HepG2 (cell line): ENCODE data around the gene KCNK17. TPM values are rescaled to one million over a fixed set of nuclear protein-coding genes. Genes with fewer than 3 reads are reported as not detected.

Experiments used
- DNMT1 ChIP-seq: sonication (generic); formaldehyde crosslinking; IDR thresholded peaks from 2 replicates; pipeline ENCODE4 v1.5.1; 2020; ENCODE audit warnings: mild to moderate bottlenecking, missing genetic modification reagents
- FLYWCH1 ChIP-seq: sonication (generic); formaldehyde crosslinking; IDR thresholded peaks from 2 replicates; pipeline ENCODE4 v1.8.1; 2023; ENCODE audit warnings: mild to moderate bottlenecking, missing genetic modification reagents
- MTA3 ChIP-seq: sonication (generic); formaldehyde crosslinking; IDR thresholded peaks from 2 replicates; pipeline ENCODE4 v1.4.0; 2020; ENCODE audit warnings: missing genetic modification reagents
- RAD21 ChIP-seq: fragments of 450-650 bp; formaldehyde crosslinking; IDR thresholded peaks from 2 replicates; pipeline ENCODE4 v1.5.0; 2020; ENCODE audit warnings: mild to moderate bottlenecking
- RARG ChIP-seq: sonication (generic); formaldehyde crosslinking; IDR thresholded peaks from 2 replicates; pipeline ENCODE4 v1.4.0; 2020; ENCODE audit warnings: low read depth, mild to moderate bottlenecking, missing genetic modification reagents
- RFXANK ChIP-seq: IDR thresholded peaks from 2 replicates; pipeline ENCODE4 v1.6.1; 2016
- SP140L ChIP-seq: sonication (generic); formaldehyde crosslinking; IDR thresholded peaks from 2 replicates; pipeline ENCODE4 v1.4.0; 2020; ENCODE audit warnings: missing genetic modification reagents, borderline replicate concordance
- ZFP41 ChIP-seq: sonication (generic); formaldehyde crosslinking; IDR thresholded peaks from 2 replicates; pipeline ENCODE4 v1.4.0; 2020; ENCODE audit warnings: mild to moderate bottlenecking, missing genetic modification reagents, borderline replicate concordance
- ZFYVE20 ChIP-seq: sonication (generic); formaldehyde crosslinking; IDR thresholded peaks from 2 replicates; pipeline ENCODE4 v1.8.0; 2023; ENCODE audit warnings: low read depth, mild to moderate bottlenecking, moderate library complexity, missing genetic modification reagents, borderline replicate concordance
- ZNF274 ChIP-seq: sonication (generic); formaldehyde crosslinking; IDR thresholded peaks from 2 replicates; pipeline ENCODE4 v1.5.1; 2020; ENCODE audit warnings: mild to moderate bottlenecking, missing genetic modification reagents
- ZNF746 ChIP-seq: sonication (generic); formaldehyde crosslinking; IDR thresholded peaks from 2 replicates; pipeline ENCODE4 v1.8.0; 2022; ENCODE audit warnings: mild to moderate bottlenecking, missing genetic modification reagents
- ZNF780A ChIP-seq: sonication (generic); formaldehyde crosslinking; IDR thresholded peaks from 2 replicates; pipeline ENCODE4 v1.8.0; 2022; ENCODE audit warnings: mild to moderate bottlenecking, missing genetic modification reagents, moderate library complexity
- polyA plus RNA-seq, 8 experiments: library from polyadenylated mRNA; depleted of rRNA in 3 of 8; stranded (reverse) in 7 of 8; unstranded in 1 of 8; fragments of >200 nt; fragmentation: Illumina TruSeq in 4 of 8; extraction: Trizol in 4 of 8; gene quantifications; 2 replicates each; pipeline versions ENCODE4 v1.2.1 to v1.2.3, GENCODE V29; 2011 to 2016; ENCODE audit warnings: low read depth in 4 of 8, missing spikeins in 1 of 8, mixed read lengths in 1 of 8; ENCODE audit not compliant: insufficient read depth in 1 of 8
- total RNA-seq, 5 experiments: library from RNA; depleted of rRNA; stranded (reverse); fragments of >200 nt; fragmentation: Illumina TruSeq; extraction: Trizol; gene quantifications; 2 replicates each; pipeline ENCODE4 v1.2.3, GENCODE V29; 2016; ENCODE audit warnings: low read depth in 1 of 5
- TF ChIP-seq, protein P1 (sequence below): sonication (generic); formaldehyde crosslinking; IDR thresholded peaks from 2 replicates; pipeline ENCODE4 v1.5.0; 2020; ENCODE audit warnings: missing genetic modification reagents, mild to moderate bottlenecking, borderline replicate concordance
- TF ChIP-seq, protein P2 (sequence below): sonication (generic); formaldehyde crosslinking; IDR thresholded peaks from 2 replicates; pipeline ENCODE4 v1.5.0; 2020; ENCODE audit warnings: mild to moderate bottlenecking, missing genetic modification reagents, moderate library complexity
- TF ChIP-seq, protein P3 (sequence below): IDR thresholded peaks from 2 replicates; pipeline ENCODE4 v1.6.1; 2016; ENCODE audit warnings: missing compliant biosample characterization, missing genetic modification reagents, borderline replicate concordance
- TF ChIP-seq, protein P4 (sequence below), 2 experiments: sonication (generic) in 1 of 2; formaldehyde crosslinking in 1 of 2; IDR thresholded peaks; 2 replicates each; pipeline versions ENCODE4 v1.6.1 to v1.9.0; 2014 to 2022; ENCODE audit warnings: antibody characterized with exemption in 1 of 2, borderline replicate concordance in 1 of 2, inconsistent platforms in 1 of 2, low read depth in 1 of 2, missing genetic modification reagents in 1 of 2
- TF ChIP-seq, protein P5 (sequence below): IDR thresholded peaks from 2 replicates; pipeline ENCODE4 v1.6.1; 2012; ENCODE audit warnings: inconsistent platforms

Gene KCNK17
- total and polyA plus RNA-seq, 2 of the 13 experiments (the other 11 are each of a cell fraction or from before 2014, with no cell fraction given): not detected

DNA sequence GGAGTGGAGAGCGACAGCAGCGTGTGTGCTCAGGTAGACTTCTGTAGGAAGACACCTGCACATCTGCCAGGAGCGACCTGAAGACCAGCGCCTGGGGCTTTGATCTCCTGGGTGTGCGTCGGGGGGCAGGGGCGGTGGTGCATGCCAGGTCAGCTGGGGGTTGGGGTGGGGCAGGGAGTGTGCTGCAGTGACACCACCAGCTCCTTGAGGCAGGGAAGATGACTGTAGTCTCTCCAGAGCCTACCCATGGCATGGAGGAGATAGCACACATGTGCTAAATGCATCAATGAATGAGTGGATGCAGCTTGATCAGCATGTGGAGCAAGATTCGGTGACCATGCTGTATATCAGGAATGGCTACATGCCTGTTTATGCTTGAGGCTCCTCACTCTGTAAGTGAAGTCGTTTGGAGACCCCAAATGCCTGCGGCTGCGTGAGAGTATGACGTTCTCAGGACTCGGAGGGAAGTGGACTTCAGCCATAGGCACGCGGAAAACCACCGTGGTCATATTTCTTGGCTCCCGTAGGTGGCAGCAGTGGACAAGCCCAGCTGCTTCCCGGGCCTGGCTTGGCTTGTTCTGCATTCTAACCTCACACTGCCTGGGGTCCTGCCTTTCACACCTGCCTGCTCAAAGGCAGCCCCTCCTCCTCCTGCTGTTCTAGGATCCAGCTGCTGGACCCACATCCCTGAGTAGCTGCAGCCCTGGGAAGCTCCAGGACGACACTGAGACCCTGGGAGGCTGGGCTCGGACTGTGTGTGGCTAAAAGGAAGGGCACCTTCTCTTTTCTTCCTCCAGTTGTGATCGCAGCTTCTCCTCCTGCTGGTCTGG, 47.7 kb upstream of the KCNK17 start (continued):
- TF ChIP-seq, protein P1, sequence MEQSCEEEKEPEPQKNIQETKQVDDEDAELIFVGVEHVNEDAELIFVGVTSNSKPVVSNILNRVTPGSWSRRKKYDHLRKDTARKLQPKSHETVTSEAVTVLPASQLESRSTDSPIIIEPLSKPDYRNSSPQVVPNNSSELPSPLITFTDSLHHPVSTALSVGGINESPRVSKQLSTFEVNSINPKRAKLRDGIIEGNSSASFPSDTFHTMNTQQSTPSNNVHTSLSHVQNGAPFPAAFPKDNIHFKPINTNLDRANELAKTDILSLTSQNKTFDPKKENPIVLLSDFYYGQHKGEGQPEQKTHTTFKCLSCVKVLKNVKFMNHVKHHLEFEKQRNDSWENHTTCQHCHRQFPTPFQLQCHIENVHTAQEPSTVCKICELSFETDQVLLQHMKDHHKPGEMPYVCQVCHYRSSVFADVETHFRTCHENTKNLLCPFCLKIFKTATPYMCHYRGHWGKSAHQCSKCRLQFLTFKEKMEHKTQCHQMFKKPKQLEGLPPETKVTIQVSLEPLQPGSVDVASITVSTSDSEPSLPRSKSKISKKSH: no peak
- TF ChIP-seq ZNF274 (CRISPR knock-in tag) (peak; percentile 42; the same call in 1 of the 2 replicates), ZNF780A (CRISPR knock-in tag) (no peak), MTA3 (no peak), ZFYVE20 (CRISPR knock-in tag) (no peak), DNMT1 (no peak), FLYWCH1 (CRISPR knock-in tag) (no peak), RAD21 (CRISPR knock-in tag) (peak; percentile 62; the same call in 1 of the 2 replicates), ZNF746 (CRISPR knock-in tag) (no peak), SP140L (CRISPR knock-in tag) (no peak), RARG (CRISPR knock-in tag) (no peak), RFXANK (CRISPR knock-in tag) (no peak), ZFP41 (no peak)
- TF ChIP-seq, protein P2, sequence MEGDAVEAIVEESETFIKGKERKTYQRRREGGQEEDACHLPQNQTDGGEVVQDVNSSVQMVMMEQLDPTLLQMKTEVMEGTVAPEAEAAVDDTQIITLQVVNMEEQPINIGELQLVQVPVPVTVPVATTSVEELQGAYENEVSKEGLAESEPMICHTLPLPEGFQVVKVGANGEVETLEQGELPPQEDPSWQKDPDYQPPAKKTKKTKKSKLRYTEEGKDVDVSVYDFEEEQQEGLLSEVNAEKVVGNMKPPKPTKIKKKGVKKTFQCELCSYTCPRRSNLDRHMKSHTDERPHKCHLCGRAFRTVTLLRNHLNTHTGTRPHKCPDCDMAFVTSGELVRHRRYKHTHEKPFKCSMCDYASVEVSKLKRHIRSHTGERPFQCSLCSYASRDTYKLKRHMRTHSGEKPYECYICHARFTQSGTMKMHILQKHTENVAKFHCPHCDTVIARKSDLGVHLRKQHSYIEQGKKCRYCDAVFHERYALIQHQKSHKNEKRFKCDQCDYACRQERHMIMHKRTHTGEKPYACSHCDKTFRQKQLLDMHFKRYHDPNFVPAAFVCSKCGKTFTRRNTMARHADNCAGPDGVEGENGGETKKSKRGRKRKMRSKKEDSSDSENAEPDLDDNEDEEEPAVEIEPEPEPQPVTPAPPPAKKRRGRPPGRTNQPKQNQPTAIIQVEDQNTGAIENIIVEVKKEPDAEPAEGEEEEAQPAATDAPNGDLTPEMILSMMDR (CRISPR knock-in tag): peak; percentile 92
- TF ChIP-seq, protein P3, sequence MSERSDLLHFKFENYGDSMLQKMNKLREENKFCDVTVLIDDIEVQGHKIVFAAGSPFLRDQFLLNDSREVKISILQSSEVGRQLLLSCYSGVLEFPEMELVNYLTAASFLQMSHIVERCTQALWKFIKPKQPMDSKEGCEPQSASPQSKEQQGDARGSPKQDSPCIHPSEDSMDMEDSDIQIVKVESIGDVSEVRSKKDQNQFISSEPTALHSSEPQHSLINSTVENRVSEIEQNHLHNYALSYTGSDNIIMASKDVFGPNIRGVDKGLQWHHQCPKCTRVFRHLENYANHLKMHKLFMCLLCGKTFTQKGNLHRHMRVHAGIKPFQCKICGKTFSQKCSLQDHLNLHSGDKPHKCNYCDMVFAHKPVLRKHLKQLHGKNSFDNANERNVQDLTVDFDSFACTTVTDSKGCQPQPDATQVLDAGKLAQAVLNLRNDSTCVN (CRISPR knock-in tag): no peak
- TF ChIP-seq, protein P4, sequence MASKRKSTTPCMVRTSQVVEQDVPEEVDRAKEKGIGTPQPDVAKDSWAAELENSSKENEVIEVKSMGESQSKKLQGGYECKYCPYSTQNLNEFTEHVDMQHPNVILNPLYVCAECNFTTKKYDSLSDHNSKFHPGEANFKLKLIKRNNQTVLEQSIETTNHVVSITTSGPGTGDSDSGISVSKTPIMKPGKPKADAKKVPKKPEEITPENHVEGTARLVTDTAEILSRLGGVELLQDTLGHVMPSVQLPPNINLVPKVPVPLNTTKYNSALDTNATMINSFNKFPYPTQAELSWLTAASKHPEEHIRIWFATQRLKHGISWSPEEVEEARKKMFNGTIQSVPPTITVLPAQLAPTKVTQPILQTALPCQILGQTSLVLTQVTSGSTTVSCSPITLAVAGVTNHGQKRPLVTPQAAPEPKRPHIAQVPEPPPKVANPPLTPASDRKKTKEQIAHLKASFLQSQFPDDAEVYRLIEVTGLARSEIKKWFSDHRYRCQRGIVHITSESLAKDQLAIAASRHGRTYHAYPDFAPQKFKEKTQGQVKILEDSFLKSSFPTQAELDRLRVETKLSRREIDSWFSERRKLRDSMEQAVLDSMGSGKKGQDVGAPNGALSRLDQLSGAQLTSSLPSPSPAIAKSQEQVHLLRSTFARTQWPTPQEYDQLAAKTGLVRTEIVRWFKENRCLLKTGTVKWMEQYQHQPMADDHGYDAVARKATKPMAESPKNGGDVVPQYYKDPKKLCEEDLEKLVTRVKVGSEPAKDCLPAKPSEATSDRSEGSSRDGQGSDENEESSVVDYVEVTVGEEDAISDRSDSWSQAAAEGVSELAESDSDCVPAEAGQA (IDR thresholded peaks at IDR 0.05; ENCODE audit: low read depth): no peak
- TF ChIP-seq, protein P4 (CRISPR knock-in tag; IDR thresholded peaks at IDR 0.05; ENCODE audit: borderline replicate concordance): no peak
- TF ChIP-seq, protein P5, sequence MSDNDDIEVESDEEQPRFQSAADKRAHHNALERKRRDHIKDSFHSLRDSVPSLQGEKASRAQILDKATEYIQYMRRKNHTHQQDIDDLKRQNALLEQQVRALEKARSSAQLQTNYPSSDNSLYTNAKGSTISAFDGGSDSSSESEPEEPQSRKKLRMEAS: no peak; the same call in 1 of the 2 replicates
